Myometrial cell (primary cell): ENCODE measurements around the gene SHROOM4. TPM values are rescaled to one million over a fixed set of nuclear protein-coding genes. Genes with fewer than 3 reads are reported as not detected.

Experiments
- total RNA-seq: library from RNA; depleted of rRNA; stranded (reverse); fragments of >200 nt; gene quantifications from 2 replicates; pipeline ENCODE4 v1.2.3, GENCODE V29; 2015

Gene SHROOM4, protein sequence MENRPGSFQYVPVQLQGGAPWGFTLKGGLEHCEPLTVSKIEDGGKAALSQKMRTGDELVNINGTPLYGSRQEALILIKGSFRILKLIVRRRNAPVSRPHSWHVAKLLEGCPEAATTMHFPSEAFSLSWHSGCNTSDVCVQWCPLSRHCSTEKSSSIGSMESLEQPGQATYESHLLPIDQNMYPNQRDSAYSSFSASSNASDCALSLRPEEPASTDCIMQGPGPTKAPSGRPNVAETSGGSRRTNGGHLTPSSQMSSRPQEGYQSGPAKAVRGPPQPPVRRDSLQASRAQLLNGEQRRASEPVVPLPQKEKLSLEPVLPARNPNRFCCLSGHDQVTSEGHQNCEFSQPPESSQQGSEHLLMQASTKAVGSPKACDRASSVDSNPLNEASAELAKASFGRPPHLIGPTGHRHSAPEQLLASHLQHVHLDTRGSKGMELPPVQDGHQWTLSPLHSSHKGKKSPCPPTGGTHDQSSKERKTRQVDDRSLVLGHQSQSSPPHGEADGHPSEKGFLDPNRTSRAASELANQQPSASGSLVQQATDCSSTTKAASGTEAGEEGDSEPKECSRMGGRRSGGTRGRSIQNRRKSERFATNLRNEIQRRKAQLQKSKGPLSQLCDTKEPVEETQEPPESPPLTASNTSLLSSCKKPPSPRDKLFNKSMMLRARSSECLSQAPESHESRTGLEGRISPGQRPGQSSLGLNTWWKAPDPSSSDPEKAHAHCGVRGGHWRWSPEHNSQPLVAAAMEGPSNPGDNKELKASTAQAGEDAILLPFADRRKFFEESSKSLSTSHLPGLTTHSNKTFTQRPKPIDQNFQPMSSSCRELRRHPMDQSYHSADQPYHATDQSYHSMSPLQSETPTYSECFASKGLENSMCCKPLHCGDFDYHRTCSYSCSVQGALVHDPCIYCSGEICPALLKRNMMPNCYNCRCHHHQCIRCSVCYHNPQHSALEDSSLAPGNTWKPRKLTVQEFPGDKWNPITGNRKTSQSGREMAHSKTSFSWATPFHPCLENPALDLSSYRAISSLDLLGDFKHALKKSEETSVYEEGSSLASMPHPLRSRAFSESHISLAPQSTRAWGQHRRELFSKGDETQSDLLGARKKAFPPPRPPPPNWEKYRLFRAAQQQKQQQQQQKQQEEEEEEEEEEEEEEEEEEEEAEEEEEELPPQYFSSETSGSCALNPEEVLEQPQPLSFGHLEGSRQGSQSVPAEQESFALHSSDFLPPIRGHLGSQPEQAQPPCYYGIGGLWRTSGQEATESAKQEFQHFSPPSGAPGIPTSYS (N-terminal part only)
- total RNA-seq: 0.86 and 1.2 TPM in 2 replicates

DNA sequence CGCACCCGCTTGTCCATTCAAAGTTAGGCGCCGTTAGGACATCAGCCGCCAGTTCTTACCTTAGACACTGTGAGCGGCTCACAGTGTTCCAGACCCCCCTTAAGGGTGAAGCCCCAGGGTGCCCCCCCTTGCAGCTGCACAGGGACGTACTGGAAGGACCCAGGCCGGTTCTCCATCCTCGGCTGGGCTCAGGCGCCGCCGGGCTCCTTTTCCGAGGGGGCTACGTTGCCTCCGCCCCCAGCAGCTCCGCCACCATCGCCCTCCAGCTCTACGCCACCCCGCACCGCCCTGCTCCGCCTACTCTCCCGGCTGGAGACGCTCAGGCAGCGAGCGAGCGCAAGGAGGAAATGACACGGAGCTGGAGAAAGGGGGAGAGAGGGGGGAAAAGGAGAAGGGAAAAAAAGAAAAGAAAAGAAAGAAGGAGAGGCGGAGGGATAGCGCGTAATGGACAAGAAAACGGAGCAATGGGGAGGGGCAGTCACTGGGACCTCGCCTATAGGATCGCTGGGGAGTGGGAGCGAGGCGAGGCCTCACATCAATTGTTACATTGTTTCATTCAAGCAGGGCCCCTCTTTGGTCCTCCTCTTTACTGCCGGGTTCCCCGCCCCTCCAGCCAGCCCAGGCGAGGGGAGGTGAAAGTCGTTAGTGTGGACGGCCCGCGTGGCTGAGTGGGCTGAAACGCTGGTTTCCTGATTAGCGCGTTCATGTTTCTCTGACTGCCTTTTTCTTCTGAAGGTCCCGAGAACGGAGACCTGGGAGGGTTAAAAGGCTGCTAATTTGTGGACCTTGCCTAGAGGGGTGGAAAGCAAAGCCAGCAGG, at the start of gene SHROOM4:
TSS of gene SHROOM4 (minus strand) at position 352 of the 819 bp plus-strand sequence. CDS start at position 176, 176 bp downstream.

Other genes with a start within 250 kb of the SHROOM4 start
- gene BMP15, start 96.5 kb upstream of the SHROOM4 start, total RNA-seq: not detected in 2 replicates